Activated naive CD4-positive, alpha-beta T cell treated with anti-CD3 and anti-CD28 coated beads for 36 hours (primary cell): ENCODE results near the gene TMEM174. TPM values are rescaled to one million over a fixed set of nuclear protein-coding genes. Genes with fewer than 3 reads are reported as not detected.
A peak's percentile ranks its signal among the peaks of the same experiment; 100 is the strongest.

Experiments
- CTCF ChIA-PET: fragments of 350-600 bp; sonication (Branson Sonifier 250); formaldehyde crosslinking; loops from one replicate; lab custom pipeline; 2021; ENCODE audit warnings: antibody characterized with exemption; lab: Charles Lee
- DNase-seq: peaks from one replicate; pipeline ENCODE4 v3.0.0-alpha.2; 2020
- H3K27ac Mint-ChIP-seq: one replicate; pipeline ENCODE4 v1.8.0; 2021; ENCODE audit warnings: mild to moderate bottlenecking, mixed read lengths
- H3K27me3 Mint-ChIP-seq: one replicate; pipeline ENCODE4 v1.8.0; 2021; ENCODE audit warnings: low read depth, mixed read lengths
- H3K36me3 Mint-ChIP-seq: one replicate; pipeline ENCODE4 v1.8.0; 2021; ENCODE audit warnings: low read depth, mixed read lengths
- H3K4me1 Mint-ChIP-seq: one replicate; pipeline ENCODE4 v1.8.0; 2021; ENCODE audit warnings: low read depth, mixed read lengths
- H3K4me3 Mint-ChIP-seq: one replicate; pipeline ENCODE4 v1.8.0; 2021; ENCODE audit warnings: mild to moderate bottlenecking, moderate library complexity, mixed read lengths
- H3K9me3 Mint-ChIP-seq: one replicate; pipeline ENCODE4 v1.8.0; 2021; ENCODE audit warnings: mixed read lengths
- intact Hi-C: fragments of 100-400 bp; cut with micrococcal nuclease; formaldehyde crosslinking; loops from one replicate; pipeline ENCODE4 v1.15.1; 2023
- total RNA-seq, 2 experiments: library from RNA; stranded (reverse); gene quantifications; one replicate each; pipeline ENCODE4 v1.2.3, GENCODE V29; 2021

TMEM174 gene
- total RNA-seq, 2 experiments from 2014 or later: not detected

DNA sequence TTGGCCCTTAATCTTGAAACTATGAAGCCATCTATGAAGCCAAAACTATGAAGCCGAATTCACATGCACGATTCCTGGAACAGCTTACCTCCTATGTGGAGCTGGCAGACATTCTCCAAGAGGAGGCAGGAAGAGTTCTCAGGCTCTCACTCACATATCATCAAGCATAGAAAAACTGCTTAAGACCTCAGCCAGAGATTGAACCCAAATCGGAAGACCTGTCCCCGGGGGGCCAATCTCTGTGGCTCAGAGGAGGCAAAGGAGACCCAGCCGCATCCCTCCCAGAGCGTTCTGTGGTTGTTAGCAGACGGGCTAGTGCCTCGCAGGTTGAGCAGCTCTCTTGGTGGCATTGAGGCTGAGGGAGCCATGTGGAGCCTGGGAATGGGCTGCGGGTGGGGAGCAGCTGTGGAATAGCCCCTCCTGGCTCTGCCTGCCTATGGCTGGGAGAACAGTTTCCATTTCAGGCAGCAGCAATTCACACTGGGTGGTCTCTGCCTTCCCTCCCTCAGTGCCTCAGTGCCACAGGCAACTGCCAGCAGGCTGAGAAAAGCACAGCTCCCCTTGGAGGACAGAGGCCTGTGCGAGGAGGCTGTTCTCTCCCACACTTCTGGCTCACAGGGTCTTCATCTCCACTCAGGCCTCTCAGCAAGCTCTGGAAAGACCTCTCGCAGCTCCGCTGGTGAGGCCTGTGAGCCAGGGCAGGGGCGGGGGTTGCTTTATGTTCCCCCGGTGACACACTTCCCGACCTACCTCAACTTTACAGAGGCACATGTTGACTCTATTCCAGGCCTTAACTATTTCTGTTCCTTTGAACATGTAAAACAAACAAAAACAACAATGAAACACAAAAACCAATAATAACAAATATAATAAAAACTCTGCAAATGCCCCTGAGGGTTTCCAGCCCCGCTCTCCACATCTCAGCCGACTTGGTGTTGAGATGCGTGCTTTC, 17.4 kb upstream of the TMEM174 start:
- Mint-ChIP-seq H3K27ac (no peak overlapping the region), H3K36me3 (no peaks in the 10 kb centered on the region), H3K27me3 (peaks cover 83% of the 10 kb centered on the region), H3K4me1 (peaks cover 26% of the 10 kb centered on the region), H3K4me3 (no peak overlapping the region), H3K9me3 (no peaks in the 10 kb centered on the region)
- no peak for DNase-seq
- CTCF ChIA-PET: interaction anchor here (0.5 to 0.6 kb wide), 2 partner anchors 17 to 294 kb away, joined by 3 to 4 read pairs; no protein-coding TSS in a partner anchor
- intact Hi-C loops: no loop called here

DNA sequence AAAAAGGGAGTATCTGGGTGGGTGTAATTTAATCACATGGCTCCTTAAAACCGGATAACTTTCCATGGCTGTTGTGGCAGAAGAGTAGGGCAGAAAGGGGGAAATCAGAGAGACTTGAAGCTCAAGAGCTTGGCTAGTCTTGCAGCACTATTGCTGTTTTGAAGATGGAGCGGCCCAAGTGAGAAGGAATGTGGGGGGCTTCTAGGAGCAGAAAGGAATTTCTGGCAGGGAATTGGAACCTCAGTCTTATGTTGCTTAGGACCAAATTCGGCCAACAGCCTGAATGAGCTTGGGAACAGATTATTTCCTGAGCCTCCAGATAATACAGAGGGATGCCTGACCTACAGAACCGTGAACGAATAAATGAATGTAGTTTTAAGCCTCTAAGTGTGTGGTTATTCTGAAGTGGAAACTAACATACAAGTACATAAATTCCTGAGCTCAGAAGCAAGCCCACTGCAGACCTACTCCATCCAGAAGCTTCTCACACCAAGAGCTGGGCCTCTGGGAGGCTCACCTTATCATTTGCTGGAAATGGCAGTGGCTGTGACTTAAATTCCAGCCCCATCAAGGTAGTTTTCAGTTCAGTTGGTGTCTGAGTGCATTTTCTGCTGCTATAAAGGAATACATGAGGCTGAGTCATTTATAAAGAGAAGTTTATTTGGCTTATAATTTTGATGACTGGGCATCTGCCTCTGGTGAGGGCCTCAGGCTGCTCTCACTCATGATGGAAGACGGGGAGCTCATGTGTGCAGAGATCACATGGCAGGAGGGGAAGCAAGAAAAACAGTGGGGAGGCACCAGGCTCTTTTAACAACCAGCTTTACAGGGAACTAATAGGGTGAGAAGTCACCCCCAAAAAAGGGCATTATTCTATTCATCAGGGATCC, 15.3 kb upstream of the TMEM174 start:
- Mint-ChIP-seq H3K4me1 (peaks cover 36% of the 10 kb centered on the region), H3K36me3 (no peaks in the 10 kb centered on the region), H3K27me3 (peaks cover 81% of the 10 kb centered on the region), H3K9me3 (no peaks in the 10 kb centered on the region), H3K27ac (no peak overlapping the region), H3K4me3 (no peak overlapping the region)
- DNase-seq: no peak
- intact Hi-C loops: no loop called here
- CTCF ChIA-PET: no interaction called here

DNA sequence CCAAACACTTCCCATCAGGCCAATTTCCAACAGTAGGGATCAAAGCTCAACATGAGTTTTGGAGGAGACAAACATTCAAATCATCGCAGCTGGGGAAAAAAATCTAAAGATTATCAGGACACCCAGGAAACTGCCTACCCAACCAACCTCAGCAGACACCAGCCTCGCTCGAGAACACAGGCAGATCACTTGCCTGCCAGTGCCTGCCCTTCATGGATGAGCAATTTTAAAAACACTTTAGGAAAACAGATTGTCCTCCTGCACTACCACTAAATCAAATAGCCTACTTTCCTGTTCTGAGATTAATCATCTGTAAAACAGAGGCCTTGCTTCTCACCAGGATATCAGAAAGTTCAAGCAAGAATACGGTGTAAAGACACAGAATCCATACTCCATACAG, 14.7 kb upstream of the TMEM174 start:
- Mint-ChIP-seq H3K27me3 (peaks cover 81% of the 10 kb centered on the region), H3K36me3 (no peaks in the 10 kb centered on the region), H3K4me3 (no peak overlapping the region), H3K9me3 (no peaks in the 10 kb centered on the region), H3K4me1 (peaks cover 36% of the 10 kb centered on the region), H3K27ac (no peak overlapping the region)
- CTCF ChIA-PET: interaction anchor here (0.6 kb wide), 1 partner anchor 75 kb away, joined by 3 read pairs; no protein-coding TSS in a partner anchor
- no peak for DNase-seq
- intact Hi-C loops: no loop called here

GRCh38 chr5:73160239-73160671, 12.7 kb upstream of the TMEM174 start:
- Mint-ChIP-seq H3K9me3 (no peaks in the 10 kb centered on the region), H3K27me3 (peaks cover 78% of the 10 kb centered on the region), H3K4me1 (peaks cover 36% of the 10 kb centered on the region), H3K27ac (no peak overlapping the region), H3K36me3 (no peaks in the 10 kb centered on the region), H3K4me3 (no peak overlapping the region)
- intact Hi-C loops: loop anchor here (1.0 to 5.0 kb wide), 8 partner anchors 38 to 928 kb away; partner anchors contain the start of genes BTF3 and FOXD1
- DNase-seq: peak; percentile 95
- CTCF ChIA-PET: interaction anchor here (0.7 to 1.2 kb wide), 2 partner anchors 9 to 62 kb away, joined by 3 to 4 read pairs; no protein-coding TSS in a partner anchor

DNA sequence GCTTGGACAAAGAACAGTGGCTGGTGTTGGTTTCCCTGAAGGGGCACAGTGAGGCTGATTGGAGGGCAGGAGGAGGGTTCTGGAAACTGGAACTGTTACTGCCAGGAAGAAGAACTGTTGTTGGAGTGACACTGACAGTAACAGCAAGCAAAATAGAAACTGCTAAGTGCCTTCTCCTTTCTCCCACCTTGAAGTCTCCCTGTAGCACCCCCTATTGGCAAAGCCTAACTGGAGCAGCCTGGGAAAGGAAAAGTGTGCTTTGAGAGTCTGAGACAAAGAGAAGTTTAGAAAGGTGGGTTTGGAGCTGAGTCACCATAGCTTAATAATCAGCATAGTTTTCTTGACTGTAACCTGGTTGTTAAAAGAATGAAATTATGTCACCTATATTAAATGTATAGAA, 2.5 kb upstream of the TMEM174 start:
- intact Hi-C loops: no loop called here
- no peaks in the 10 kb centered on the region for H3K9me3 Mint-ChIP-seq
- H3K4me1 Mint-ChIP-seq: peaks cover 3% of the 10 kb centered on the region
- H3K36me3 Mint-ChIP-seq: no peaks in the 10 kb centered on the region
- H3K27ac Mint-ChIP-seq: no peak overlapping the region
- CTCF ChIA-PET: interaction anchor here (0.7 to 2.2 kb wide), 9 partner anchors 9 to 326 kb away, joined by 3 to 7 read pairs (median 4); no protein-coding TSS in a partner anchor
- H3K4me3 Mint-ChIP-seq: no peak overlapping the region
- peak; percentile 50 for DNase-seq
- H3K27me3 Mint-ChIP-seq: peaks cover 82% of the 10 kb centered on the region

- Mint-ChIP-seq H3K27me3 (peaks cover 80% of the 10 kb centered on the region), H3K36me3 (no peaks in the 10 kb centered on the region), H3K27ac (no peak overlapping the region), H3K4me1 (peaks cover 3% of the 10 kb centered on the region), H3K9me3 (no peaks in the 10 kb centered on the region), H3K4me3 (no peak overlapping the region)
- intact Hi-C loops: no loop called here
- DNase-seq: no peak
- CTCF ChIA-PET: interaction anchor here (1.3 to 2.2 kb wide), 6 partner anchors 8 to 32 kb away, joined by 3 to 7 read pairs (median 4); no protein-coding TSS in a partner anchor
Measured at GRCh38 chr5:73171495-73171894, 1.5 kb upstream of the TMEM174 start.

DNA sequence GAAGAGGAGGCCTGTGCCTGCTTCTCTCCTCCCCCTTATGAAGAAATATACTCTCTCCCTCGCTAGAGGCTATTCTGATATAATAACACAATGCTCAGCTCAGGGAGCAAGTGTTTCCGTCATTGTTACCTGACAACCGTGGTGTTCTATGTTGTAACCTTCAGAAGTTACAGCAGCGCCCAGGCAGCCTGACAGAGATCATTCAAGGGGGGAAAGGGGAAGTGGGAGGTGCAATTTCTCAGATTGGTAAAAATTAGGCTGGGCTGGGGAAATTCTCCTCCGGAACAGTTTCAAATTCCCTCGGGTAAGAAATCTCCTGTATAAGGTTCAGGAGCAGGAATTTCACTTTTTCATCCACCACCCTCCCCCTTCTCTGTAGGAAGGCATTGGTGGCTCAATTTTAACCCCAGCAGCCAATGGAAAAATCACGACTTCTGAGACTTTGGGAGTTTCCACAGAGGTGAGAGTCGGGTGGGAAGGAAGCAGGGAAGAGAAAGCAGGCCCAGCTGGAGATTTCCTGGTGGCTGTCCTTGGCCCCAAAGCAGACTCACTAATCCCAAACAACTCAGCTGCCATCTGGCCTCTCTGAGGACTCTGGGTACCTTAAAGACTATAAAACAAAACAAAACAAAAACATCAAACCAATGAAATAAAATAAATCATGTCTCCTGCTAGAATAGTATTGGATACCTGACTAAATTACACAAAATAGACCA, 1.3 kb downstream of the TMEM174 start:
- Mint-ChIP-seq H3K4me3 (no peak overlapping the region), H3K27ac (no peak overlapping the region), H3K36me3 (no peaks in the 10 kb centered on the region), H3K9me3 (no peaks in the 10 kb centered on the region), H3K4me1 (peaks cover 3% of the 10 kb centered on the region), H3K27me3 (peaks cover 83% of the 10 kb centered on the region)
- intact Hi-C loops: no loop called here
- no peak for DNase-seq
- CTCF ChIA-PET: no interaction called here

- intact Hi-C loops: no loop called here
- Mint-ChIP-seq H3K27ac (no peak overlapping the region), H3K4me1 (no peaks in the 10 kb centered on the region), H3K9me3 (no peaks in the 10 kb centered on the region), H3K36me3 (no peaks in the 10 kb centered on the region), H3K4me3 (no peak overlapping the region), H3K27me3 (peaks cover 81% of the 10 kb centered on the region)
- no peak for DNase-seq
- CTCF ChIA-PET: no interaction called here
Measured at GRCh38 chr5:73176250-73176649, 3.3 kb downstream of the TMEM174 start.

DNA sequence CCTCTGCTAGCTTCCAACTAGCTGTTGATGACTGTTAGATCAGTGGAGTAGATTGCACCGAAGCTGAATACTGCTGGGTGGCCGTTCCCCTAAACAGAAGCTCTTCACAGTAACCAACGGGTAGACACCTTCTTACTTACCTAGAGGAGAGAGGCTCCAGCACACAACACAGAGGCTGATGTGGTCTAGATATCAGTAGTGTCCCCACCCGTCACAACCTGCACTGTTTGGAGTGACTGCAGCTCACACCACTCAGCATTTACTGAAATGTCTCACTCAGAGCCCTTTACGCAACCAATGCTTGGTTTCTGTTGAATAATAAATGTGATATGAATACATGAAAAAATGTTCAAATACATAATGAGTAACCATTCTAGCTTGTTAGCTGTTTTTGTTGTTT, 5.3 kb downstream of the TMEM174 start:
- intact Hi-C loops: no loop called here
- Mint-ChIP-seq H3K36me3 (no peaks in the 10 kb centered on the region), H3K9me3 (no peaks in the 10 kb centered on the region), H3K4me3 (no peak overlapping the region), H3K27me3 (peaks cover 65% of the 10 kb centered on the region), H3K27ac (no peak overlapping the region), H3K4me1 (no peaks in the 10 kb centered on the region)
- no peak for DNase-seq
- CTCF ChIA-PET: no interaction called here

DNA sequence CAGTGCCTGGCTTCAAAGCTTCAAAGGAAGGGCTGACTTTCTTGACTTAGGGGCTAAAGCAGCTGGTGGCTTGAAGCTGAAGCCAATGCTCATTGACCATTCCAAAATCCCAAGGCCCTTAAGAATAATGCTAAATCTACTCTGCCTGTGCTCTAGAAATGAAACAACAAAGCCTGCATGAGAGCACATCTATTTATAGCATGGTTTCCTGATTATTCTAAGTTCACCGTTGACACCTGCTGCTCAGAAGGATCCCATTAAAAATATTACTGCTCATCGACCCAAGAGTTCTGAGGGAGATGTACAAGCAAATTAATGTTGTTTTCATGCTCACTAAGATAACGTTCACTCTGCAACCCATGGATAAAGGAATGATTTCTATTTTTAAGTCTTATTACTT, 6.7 kb downstream of the TMEM174 start:
- Mint-ChIP-seq H3K36me3 (no peaks in the 10 kb centered on the region), H3K27ac (no peak overlapping the region), H3K4me3 (no peak overlapping the region), H3K4me1 (no peaks in the 10 kb centered on the region), H3K9me3 (peaks cover 5% of the 10 kb centered on the region), H3K27me3 (peaks cover 63% of the 10 kb centered on the region)
- CTCF ChIA-PET: interaction anchor here (1.1 kb wide), 1 partner anchor 9 kb away, joined by 4 read pairs; no protein-coding TSS in a partner anchor
- DNase-seq: no peak
- intact Hi-C loops: no loop called here

GRCh38 chr5:73180566-73180965, 7.6 kb downstream of the TMEM174 start:
- H3K27ac Mint-ChIP-seq: no peak overlapping the region

More at GRCh38 chr5:73180566-73180965, 7.6 kb downstream of the TMEM174 start:
- H3K4me3 Mint-ChIP-seq: no peak overlapping the region
- peaks cover 2% of the 10 kb centered on the region for H3K36me3 Mint-ChIP-seq
- peaks cover 7% of the 10 kb centered on the region for H3K9me3 Mint-ChIP-seq
- CTCF ChIA-PET: no interaction called here
- no peak for DNase-seq
- no peaks in the 10 kb centered on the region for H3K4me1 Mint-ChIP-seq
- intact Hi-C loops: no loop called here
- peaks cover 64% of the 10 kb centered on the region for H3K27me3 Mint-ChIP-seq
